Smooth muscle cell (in vitro differentiated cells): ENCODE data around the gene MGST2. TPM values are rescaled to one million over a fixed set of nuclear protein-coding genes. Genes with fewer than 3 reads are reported as not detected.

Experiments used
- DNase-seq: peaks from one replicate; lab custom pipeline; 2025; ENCODE audit not compliant: unreplicated experiment; lab: John Stamatoyannopoulos, UW
- H2AFZ ChIP-seq: fragments of 200-600 bp; sonication (generic); 2 replicates; pipeline ENCODE4 v1.6.0; 2016; ENCODE audit warnings: antibody characterized with exemption, low read depth, mild to moderate bottlenecking
- H3F3A ChIP-seq: fragments of 200-600 bp; sonication (generic); 2 replicates; pipeline ENCODE4 v1.6.0; 2017; ENCODE audit warnings: antibody characterized with exemption, low read depth
- H3K27ac ChIP-seq: fragments of 200-600 bp; sonication (generic); 2 replicates; pipeline ENCODE4 v1.5.1; 2016; ENCODE audit warnings: low read depth, mild to moderate bottlenecking
- H3K27me3 ChIP-seq: fragments of 200-600 bp; sonication (generic); 2 replicates; pipeline ENCODE4 v1.6.1; 2016; ENCODE audit warnings: low read depth, mild to moderate bottlenecking
- H3K36me3 ChIP-seq: fragments of 200-600 bp; sonication (generic); 2 replicates; pipeline ENCODE4 v1.5.1; 2016; ENCODE audit warnings: low read depth
- H3K4me1 ChIP-seq: fragments of 200-600 bp; sonication (generic); 2 replicates; pipeline ENCODE4 v1.5.1; 2016; ENCODE audit warnings: low read depth
- H3K4me2 ChIP-seq: fragments of 200-600 bp; sonication (generic); 2 replicates; pipeline ENCODE4 v1.6.0; 2016; ENCODE audit warnings: mild to moderate bottlenecking
- H3K4me3 ChIP-seq: fragments of 200-600 bp; sonication (generic); 2 replicates; pipeline ENCODE4 v1.5.1; 2016; ENCODE audit warnings: mild to moderate bottlenecking
- H3K79me2 ChIP-seq: fragments of 200-600 bp; sonication (generic); 2 replicates; pipeline ENCODE4 v1.6.0; 2016; ENCODE audit warnings: low read depth, mild to moderate bottlenecking
- H3K9ac ChIP-seq: fragments of 200-600 bp; sonication (generic); 2 replicates; pipeline ENCODE4 v1.6.0; 2016; ENCODE audit warnings: low read depth
- H3K9me3 ChIP-seq: fragments of 200-600 bp; sonication (generic); replicated peaks from 2 replicates; pipeline ENCODE4 v1.5.1; 2016; ENCODE audit warnings: low read depth
- H4K20me1 ChIP-seq: fragments of 200-600 bp; sonication (generic); 2 replicates; pipeline ENCODE4 v1.6.0; 2016; ENCODE audit warnings: low read depth
- CTCF ChIP-seq: fragments of 200-600 bp; sonication (generic); IDR thresholded peaks from 2 replicates; pipeline ENCODE4 v1.5.1; 2017; ENCODE audit warnings: borderline replicate concordance, mild to moderate bottlenecking, antibody characterized with exemption; ENCODE audit not compliant: insufficient read depth, poor library complexity, severe bottlenecking
- WGBS: methylation state at CpG from one replicate; pipeline ENCODE4 v1.1.7; 2016; ENCODE audit warnings: low lambda C conversion rate; 5-methylcytosine and 5-hydroxymethylcytosine counted together
- polyA plus RNA-seq: library from polyadenylated mRNA; unstranded; fragments of >200 nt; fragmentation: Nextera tagmentation; extraction: Ambion mirVana; gene quantifications from 2 replicates; pipeline ENCODE4 v1.2.1, GENCODE V29; 2016
- total RNA-seq: library from RNA; depleted of rRNA; stranded (reverse); fragments of >200 nt; gene quantifications from 2 replicates; pipeline ENCODE4 v1.2.3, GENCODE V29; 2014

MGST2 gene
- total and polyA plus RNA-seq, 2 experiments from 2014 or later = 27.8 to 51.1 TPM

DNA sequence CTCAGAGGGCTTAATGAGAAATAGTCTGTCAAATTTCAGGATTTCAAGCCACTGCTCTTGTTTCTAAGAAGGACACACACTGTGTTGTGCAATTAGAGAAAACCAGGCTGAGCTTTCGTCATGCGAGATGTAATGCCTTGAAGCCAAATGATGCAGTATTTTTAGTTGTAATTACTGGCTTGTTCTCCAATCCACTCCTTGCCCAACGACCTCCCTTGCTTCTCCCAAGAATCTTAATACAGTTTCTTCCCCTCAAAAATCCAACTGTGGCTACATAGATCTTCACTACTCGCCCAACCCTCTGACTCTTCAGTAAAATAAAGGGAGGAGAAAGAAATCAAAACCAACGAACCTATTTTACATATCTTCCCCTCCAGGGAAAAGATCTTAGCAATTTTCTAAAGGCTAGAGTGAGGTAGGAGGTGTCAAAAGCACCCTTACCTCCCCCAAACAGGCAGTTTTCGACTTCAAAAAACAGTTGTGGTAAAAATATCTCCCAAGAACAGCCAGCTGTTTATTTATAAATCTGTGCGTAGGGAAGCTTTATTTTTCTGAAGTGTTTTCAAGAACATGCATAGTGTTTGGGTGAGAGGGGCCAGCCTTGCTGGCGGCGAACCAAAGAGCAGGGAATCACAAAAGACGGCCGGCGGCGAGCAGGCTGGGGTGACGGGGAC is 68.7 kb downstream of the MGST2 start:
- Histone ChIP-seq H3K36me3 (no peaks in the 10 kb centered on the region), H2AFZ (peak overlapping the region; percentile 65), H3F3A (peaks cover 20% of the 10 kb centered on the region), H3K4me3 (peak overlapping the region; percentile 49), H3K9me3 (no peaks in the 10 kb centered on the region), H4K20me1 (no peaks in the 10 kb centered on the region), H3K4me2 (peak overlapping the region; percentile 87), H3K27me3 (no peaks in the 10 kb centered on the region), H3K9ac (peak overlapping the region; percentile 94), H3K79me2 (peaks cover 3% of the 10 kb centered on the region), H3K4me1 (peaks cover 26% of the 10 kb centered on the region), H3K27ac (peak overlapping the region; percentile 98)
- TF ChIP-seq CTCF = no peak
- 4% methylated on average over 14 of the region's 14 CpGs for WGBS
- no peak for DNase-seq

DNA sequence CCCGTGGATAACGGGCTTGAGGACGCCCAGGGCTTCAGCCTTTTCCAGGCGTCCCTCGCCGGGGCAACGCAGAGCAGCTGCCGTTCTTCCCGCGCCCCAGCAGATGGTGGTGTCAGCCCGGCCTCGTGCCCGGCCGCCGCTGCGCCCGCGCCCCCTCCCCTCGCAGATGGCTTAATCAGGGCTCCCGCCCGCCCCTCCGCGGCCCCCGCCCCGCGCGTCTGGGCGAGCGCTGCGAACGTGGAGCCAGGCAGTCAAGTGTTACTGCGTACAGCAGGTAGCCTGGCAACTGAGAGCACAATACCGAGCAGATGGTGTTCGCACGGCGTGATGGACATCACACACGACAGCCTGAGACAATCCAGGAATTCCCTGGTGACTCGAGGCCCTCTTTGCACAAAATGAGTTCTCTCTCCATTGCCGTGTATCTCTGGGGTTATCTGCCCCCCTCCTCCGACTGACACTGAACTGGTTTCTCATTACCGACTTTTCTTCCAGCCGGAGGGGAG is 69.3 kb downstream of the MGST2 start:
- peak; percentile 75 for DNase-seq
- under 1% methylated on average over 42 of the region's 42 CpGs for WGBS
- TF ChIP-seq CTCF = peak; percentile 83
- Histone ChIP-seq H2AFZ (peak overlapping the region; percentile 65), H3K36me3 (no peaks in the 10 kb centered on the region), H3K4me1 (peaks cover 28% of the 10 kb centered on the region), H3K4me2 (peak overlapping the region; percentile 87), H3K4me3 (peak overlapping the region; percentile 49), H3K79me2 (peaks cover 3% of the 10 kb centered on the region), H3K27me3 (no peaks in the 10 kb centered on the region), H3K9me3 (no peaks in the 10 kb centered on the region), H3F3A (peaks cover 22% of the 10 kb centered on the region), H4K20me1 (no peaks in the 10 kb centered on the region), H3K9ac (peak overlapping the region; percentile 94), H3K27ac (peak overlapping the region; percentile 98)

- Histone ChIP-seq H4K20me1 (no peaks in the 10 kb centered on the region), H3K27ac (peak overlapping the region; percentile 98), H3K4me3 (peak overlapping the region; percentile 49), H3F3A (peaks cover 22% of the 10 kb centered on the region), H3K4me1 (peaks cover 34% of the 10 kb centered on the region), H3K79me2 (peaks cover 3% of the 10 kb centered on the region), H3K36me3 (no peaks in the 10 kb centered on the region), H2AFZ (peak overlapping the region; percentile 43), H3K9me3 (no peaks in the 10 kb centered on the region), H3K27me3 (no peaks in the 10 kb centered on the region), H3K9ac (peak overlapping the region; percentile 94), H3K4me2 (peak overlapping the region; percentile 87)
- TF ChIP-seq CTCF = no peak
- peak; percentile 36 for DNase-seq
- WGBS = 6% methylated on average over 53 of the region's 59 CpGs
These were observed 70.0 kb downstream of the MGST2 start for GRCh38 chr4:139735381-139736273.
